22Rv1 (cell line): ENCODE results near the gene ERVFRD-1.

Experiments used
- H3K27ac ChIP-seq: fragments of 450-650 bp; 2 replicates; pipeline ENCODE4 v1.5.1; 2017
- ZFX ChIP-seq: fragments of 450-650 bp; IDR thresholded peaks from 2 replicates; pipeline ENCODE4 v1.6.1; 2017; ENCODE audit warnings: antibody characterized with exemption, borderline replicate concordance
- TF ChIP-seq, protein P1 (sequence below): fragments of 450-650 bp; IDR thresholded peaks from 2 replicates; pipeline ENCODE4 v1.5.1; 2017; ENCODE audit warnings: mild to moderate bottlenecking

The ERVFRD-1 gene

DNA sequence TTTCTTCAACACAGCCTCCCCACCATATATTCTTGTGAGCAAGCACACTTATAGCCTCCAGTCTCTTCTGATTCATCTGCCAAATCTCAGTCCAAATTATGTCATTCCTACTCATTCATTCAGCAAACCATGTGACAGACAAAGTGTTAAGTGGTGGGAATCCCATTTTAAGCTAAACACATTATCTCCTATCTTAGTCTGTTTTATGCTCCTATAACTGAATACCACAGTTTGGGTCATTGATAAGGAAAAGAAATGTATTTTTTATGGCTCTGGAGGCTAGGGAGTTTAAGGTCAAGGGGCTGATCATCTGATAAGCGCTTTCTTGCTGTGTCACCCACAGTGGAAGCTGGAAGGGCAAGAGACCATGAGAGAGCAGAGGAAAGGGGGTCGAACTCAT is 41.8 kb downstream of the ERVFRD-1 start:
- TF ChIP-seq, protein P1, sequence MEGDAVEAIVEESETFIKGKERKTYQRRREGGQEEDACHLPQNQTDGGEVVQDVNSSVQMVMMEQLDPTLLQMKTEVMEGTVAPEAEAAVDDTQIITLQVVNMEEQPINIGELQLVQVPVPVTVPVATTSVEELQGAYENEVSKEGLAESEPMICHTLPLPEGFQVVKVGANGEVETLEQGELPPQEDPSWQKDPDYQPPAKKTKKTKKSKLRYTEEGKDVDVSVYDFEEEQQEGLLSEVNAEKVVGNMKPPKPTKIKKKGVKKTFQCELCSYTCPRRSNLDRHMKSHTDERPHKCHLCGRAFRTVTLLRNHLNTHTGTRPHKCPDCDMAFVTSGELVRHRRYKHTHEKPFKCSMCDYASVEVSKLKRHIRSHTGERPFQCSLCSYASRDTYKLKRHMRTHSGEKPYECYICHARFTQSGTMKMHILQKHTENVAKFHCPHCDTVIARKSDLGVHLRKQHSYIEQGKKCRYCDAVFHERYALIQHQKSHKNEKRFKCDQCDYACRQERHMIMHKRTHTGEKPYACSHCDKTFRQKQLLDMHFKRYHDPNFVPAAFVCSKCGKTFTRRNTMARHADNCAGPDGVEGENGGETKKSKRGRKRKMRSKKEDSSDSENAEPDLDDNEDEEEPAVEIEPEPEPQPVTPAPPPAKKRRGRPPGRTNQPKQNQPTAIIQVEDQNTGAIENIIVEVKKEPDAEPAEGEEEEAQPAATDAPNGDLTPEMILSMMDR: no peak
- no peak for TF ChIP-seq ZFX
- H3K27ac ChIP-seq: no peak overlapping the region

DNA sequence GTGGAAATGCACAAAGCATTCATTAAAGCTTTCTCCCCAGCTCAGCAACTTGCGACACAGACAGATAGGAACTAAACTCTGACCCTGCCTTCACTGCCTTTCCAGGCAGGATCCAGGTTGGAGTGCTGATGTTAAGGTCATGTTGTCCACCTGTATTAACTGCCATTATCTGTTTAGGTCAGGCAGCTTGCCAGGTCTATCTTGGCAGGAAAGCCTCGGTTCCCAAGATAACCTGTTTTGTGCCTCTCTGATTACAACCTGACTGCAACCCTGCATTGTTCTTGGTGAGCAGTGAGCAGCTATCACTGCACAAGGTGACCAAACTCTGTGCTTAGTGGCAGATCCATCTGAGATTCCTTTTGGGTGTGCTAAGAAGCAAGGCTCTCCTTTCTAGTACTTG is 44.2 kb downstream of the ERVFRD-1 start:
- TF ChIP-seq ZFX: no peak
- TF ChIP-seq, protein P1: no peak
- no peak overlapping the region for H3K27ac ChIP-seq

DNA sequence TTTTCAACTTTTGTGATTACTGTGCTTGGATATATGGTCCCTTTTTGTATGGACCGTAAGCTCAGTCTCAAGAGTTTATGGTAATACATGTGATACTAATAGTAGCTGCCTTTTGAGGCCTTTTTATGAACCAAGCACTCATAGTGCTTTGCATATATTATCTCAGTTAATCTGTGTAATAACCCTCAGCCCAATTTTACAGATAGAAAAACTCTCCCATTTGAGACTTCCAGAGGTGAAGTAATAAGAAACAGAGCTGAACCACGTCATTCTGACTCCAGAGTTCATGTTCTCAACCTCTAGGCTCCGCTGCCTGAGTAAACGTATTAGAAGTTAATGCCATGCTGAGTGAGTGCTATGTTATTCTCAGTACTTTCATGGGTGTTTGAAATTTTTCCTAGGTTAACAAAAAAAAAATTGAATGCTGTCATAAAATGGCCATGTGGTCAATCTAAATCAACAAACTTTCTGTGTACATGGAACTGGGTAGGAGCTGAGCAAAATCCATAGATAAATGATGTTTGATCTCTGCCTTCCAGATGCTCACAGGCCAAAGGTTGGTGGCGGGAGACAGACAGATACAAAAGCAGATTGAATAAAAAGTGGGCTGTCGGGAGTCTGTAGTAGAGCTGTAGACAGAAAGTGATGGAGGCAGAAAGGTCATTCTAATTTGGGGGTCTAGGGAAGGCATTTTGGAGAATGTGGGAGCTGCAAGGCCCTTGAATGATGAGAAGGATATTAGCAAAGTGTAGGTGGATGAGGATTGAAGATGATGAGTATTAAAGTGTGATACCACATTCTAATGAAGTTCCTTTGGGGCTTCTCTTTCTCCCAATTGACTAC is 44.8 kb downstream of the ERVFRD-1 start:
- no peak overlapping the region for H3K27ac ChIP-seq
- TF ChIP-seq ZFX: no peak
- TF ChIP-seq, protein P1: no peak

DNA sequence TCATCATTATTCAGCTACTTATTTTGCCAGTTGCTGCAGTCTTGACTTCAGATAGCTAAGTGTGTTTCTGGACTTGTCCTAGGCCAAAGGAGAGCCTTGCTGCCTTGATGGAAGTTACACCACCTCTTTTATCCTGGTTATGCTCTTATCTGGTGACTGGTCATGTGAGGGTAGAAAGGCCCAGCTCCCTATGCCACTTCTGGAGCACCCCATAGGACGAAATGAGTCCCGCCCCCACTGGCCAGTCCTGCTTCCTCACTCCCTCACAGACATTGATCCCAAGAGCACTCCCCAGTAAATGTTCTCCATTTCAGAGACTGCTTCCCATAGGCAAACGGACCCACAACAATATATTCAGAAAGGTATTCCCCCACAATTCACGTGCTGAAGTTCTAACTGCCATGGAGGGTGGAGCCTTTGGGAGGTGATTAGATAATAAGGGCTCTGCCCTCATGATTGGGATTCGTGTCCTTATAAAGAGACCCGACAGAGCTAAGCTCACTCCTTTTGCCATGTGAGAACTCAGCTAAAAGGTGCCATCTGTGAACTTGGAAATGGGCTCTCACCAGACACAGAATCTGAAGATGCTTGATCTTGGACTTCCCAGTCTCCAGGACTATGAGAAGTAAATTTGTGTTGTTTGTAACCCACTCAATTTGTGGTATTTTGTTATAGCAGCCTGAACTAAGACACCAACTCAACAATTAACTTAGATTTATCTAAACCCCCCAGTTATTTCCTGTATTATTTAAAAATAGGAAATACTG is 45.9 kb downstream of the ERVFRD-1 start:
- TF ChIP-seq, protein P1: no peak
- TF ChIP-seq ZFX: no peak
- H3K27ac ChIP-seq: no peak overlapping the region

DNA sequence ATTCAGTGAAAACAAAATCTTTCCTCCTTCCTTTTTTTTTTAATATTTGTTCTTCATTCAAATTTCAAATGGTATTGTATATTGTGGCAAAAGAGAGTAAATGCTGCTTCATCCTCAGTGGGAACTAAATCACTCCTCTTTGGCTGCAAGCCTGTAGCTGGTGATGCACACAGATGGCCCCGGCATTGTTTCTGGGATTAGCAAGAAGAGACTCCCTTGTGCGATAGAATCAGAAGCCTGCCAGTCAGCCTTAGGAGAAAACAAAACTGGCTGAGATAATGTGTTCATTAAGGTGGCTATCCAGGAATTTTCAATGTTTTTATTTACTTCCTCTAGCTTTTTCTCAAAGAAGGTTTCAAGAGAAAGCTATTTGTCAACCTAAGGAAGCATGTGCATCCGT is 46.7 kb downstream of the ERVFRD-1 start:
- no peak overlapping the region for H3K27ac ChIP-seq
- TF ChIP-seq, protein P1: no peak
- no peak for TF ChIP-seq ZFX

DNA sequence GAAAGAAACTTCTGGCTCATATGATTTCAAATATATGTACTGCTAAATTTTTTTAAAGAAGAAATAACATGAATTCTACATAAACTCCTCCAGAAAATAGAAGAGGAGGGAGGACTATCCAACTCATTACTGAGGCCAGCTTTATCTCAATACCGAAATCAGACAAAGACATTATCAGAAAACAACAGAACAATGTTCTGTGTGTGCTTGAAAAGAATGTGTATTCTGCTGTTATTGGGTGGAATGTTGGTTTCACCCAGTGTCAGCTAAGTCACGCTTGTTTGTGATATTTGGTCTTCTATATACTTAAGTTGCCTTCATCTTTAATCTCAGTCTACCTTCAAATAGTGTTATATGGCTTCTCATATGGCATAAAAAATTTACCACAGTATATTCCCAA is 48.8 kb downstream of the ERVFRD-1 start:
- TF ChIP-seq, protein P1: no peak
- TF ChIP-seq ZFX: no peak
- H3K27ac ChIP-seq: no peak overlapping the region

DNA sequence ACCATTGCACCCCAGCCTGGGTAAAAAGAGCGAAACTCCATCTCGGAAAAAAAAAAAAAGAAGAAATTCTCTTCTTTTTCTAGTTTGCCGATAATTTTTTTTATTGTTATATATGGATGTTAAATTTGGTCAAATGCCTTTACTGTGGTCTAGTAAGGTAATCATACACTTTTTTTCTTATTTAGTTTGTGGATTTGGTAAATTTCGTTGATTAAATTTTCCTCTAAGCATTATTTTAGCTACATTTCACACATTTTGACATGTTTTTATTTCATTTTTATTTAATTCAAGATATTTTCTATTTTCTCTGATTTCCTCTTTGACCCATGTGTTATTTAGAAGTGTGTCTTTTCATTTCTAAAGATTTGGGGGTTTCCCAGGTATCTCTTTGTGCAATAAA is 49.4 kb downstream of the ERVFRD-1 start:
- no peak overlapping the region for H3K27ac ChIP-seq
- TF ChIP-seq ZFX: no peak
- TF ChIP-seq, protein P1: no peak
